Activated effector memory CD4-positive, alpha-beta T cell treated with anti-CD3 and anti-CD28 coated beads, Interleukin-2, amount 50 U/mL, for 16 hours (primary cell): ENCODE measurements around the gene ZNF683.
"Not testable (repeated sequence)": the region's sequence is repeated elsewhere in the genome, so short reads cannot be mapped to it uniquely, and the experiment has no call there.

Source experiments
- DNase-seq: peaks from one replicate; pipeline ENCODE4 v3.0.0-alpha.2; 2020

Gene ZNF683

DNA sequence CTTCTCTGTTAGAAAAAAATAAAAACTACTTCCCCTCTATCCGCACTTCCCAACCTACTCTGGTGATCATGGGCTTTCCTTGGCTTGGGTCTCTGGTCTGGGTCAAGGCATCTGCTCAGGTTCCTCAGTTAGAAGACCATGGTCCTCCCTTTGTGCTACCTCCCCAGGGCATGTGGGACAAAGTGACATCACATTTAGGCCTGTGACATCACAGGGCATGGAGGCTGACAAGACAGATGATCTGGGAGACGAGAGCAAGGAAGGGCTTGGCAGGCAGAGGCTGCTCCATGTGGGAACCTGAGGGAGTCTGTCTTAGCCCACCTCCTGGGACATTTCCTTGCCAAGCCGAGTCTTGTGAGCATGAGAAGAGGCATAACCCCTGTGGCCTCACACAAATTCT, at the start of gene ZNF683:
Gene ZNF683, minus strand, starts transcription at position 140 of the 400 bp plus-strand sequence. CDS start 4,179 bp downstream, outside the sequence.
- not testable (repeated sequence) for DNase-seq

GRCh38 chr1:26419494-26419893, 46.9 kb upstream of the ZNF683 start:
- no peak for DNase-seq

DNA sequence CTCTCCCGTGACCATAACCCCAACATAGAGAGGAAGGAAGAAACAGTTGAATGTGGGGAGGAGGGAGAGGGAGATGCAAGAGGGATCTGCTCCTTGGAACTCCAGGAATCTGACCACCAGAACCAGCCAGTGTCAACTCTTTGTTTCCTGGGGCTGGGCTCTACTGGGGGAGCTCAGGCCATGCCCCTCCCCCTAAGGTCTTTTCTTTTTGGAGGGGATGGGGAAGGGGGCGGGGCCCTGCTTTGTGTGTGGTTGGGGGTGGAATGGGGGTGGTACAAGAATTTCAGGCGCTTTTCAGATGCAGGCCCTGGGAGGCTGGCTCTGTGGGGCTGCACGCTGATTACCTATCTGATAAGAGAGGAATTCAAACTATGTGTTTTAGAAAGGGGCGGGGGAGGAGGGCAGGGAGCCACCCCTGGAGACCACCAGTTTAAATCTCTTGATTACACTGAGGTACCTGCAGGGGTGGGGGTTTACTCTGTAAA, 46.4 kb upstream of the ZNF683 start:
- no peak for DNase-seq

DNA sequence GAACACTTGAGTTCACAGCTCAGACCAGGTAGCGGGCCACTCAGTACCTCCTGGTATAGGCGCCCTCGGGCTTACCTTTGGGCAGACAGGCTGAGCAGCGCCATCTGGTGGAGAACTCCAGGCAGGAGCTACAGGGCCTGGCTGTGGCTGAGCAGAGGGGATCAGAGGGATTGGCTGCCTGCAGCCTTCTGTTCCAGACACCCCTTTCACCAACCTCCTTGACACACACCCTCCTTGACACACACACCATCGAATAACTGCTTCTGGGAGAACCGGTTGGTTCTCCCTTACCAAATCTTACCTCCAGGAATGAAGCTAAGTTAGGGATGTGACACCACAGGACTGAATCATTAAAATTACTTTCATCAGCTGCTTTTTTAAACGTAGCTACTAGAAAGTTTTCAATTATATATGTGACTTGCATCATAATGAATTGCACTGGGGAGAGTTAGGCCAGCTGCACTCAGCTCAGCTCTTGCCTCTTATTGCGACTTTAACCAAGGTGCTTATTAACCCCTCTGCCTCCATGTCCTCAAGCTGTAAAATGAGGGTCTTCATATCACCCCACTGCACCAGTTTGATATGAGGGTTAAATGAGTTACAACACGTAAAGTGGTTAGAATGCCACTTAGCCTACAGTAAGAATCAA, 44.7 kb upstream of the ZNF683 start:
- peak; percentile 95 for DNase-seq

- DNase-seq, result no peak
Observed at GRCh38 chr1:26413031-26413430, 40.5 kb upstream of the ZNF683 start.

- no peak for DNase-seq
Observed at GRCh38 chr1:26412180-26412840, 39.8 kb upstream of the ZNF683 start.

GRCh38 chr1:26411624-26412074, 39.1 kb upstream of the ZNF683 start:
- DNase-seq, result no peak

- no peak for DNase-seq
Observed at GRCh38 chr1:26410706-26411623, 38.4 kb upstream of the ZNF683 start, which contains the start of gene LIN28A. Gene LIN28A (plus strand): TSS chr1:26410817. CDS start chr1:26410892, 75 bp downstream.

GRCh38 chr1:26409191-26409807, 36.7 kb upstream of the ZNF683 start:
- no peak for DNase-seq

- DNase-seq, result peak; percentile 91
Observed at GRCh38 chr1:26408604-26409003, 36.1 kb upstream of the ZNF683 start.

DNA sequence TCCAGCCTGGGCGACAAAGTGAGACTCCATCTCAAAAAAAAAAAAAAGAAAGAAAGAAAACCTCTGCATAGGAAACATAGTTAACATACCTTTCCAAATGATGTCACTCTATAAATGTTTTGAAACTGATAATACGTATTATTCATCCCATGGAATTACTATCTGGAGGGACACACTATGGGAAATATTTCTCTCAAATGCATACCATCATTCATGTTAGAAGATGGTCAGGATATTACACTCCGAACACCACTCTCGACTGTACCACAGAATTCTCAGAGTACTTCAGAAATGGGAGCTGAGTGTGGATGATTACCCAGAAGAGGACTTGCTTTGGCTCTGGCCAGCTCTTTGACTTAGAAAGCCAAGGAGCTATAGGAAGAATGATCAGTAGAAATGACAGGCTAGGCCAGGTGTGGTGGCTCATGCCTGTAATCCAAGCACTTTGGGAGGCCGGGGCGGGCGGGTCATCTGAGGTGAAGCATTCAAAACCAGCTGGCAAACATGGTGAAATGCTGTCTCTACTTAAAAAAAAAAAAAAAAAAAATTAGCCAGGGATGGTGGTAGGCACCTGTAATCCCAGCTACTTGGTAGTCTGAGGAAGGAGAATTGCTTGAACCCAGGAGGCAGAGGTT, 32.8 kb upstream of the ZNF683 start:
- DNase-seq, result no peak

DNA sequence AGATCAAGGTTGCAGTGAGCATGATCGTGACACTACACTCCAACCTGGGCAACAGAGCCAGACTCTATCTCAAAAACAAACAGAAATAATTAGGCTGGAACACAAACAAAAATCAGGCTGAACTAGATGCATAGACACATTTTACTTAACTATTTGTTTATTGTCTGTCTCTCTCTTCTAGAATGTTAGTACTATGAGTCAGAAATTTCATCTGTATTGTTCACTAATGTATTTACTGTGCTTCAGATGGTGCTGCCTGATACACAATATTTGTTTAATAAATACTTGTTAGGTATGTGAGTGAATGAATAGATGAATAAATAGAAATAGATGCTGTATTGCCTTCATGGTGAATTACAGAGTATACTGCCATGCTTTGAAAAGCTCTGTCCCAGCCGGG, 32.1 kb upstream of the ZNF683 start:
- DNase-seq, result no peak

- DNase-seq, result no peak
Observed at GRCh38 chr1:26403656-26404055, 31.1 kb upstream of the ZNF683 start.

- no peak for DNase-seq
Observed at GRCh38 chr1:26401891-26402290, 29.3 kb upstream of the ZNF683 start.

- no peak for DNase-seq
Observed at GRCh38 chr1:26399034-26399433, 26.5 kb upstream of the ZNF683 start.

DNA sequence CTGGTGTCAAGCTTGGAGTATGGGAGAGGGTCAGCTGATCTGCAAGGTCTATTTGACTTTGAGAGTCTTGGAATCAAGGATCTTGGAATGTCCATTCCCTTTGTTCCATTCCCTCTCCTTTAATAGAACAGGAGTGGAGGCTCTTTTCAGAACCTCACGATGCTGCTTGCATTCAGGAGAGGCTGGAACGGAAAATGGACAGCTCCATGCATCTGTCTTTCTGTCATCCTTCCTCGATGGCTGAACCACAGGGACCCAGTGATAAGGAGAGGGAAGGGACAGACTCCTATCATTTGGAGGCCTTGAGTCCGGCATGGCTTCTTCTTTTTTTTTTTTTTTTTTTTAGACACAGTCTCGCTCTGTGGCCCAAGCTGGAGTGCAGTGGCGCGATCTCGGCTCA, 23.2 kb upstream of the ZNF683 start:
- no peak for DNase-seq

GRCh38 chr1:26391450-26391849, 18.9 kb upstream of the ZNF683 start:
- DNase-seq, result peak; percentile 71

GRCh38 chr1:26389604-26390247, 17.2 kb upstream of the ZNF683 start:
- no peak for DNase-seq

GRCh38 chr1:26388791-26389445, 16.4 kb upstream of the ZNF683 start:
- DNase-seq, result no peak

GRCh38 chr1:26387447-26387846, 14.9 kb upstream of the ZNF683 start:
- DNase-seq, result no peak

GRCh38 chr1:26385063-26385462, 12.5 kb upstream of the ZNF683 start:
- not testable (repeated sequence) for DNase-seq
